SK-N-MC (cell line): ENCODE measurements around the gene TGM4.

Experiments used
- DNase-seq: peaks from one replicate; pipeline ENCODE4 v3.0.0-alpha.2; 2011; ENCODE audit warnings: low read depth, low spot score
- H3K27ac ChIP-seq: fragments of 200-600 bp; sonication (generic); 2 replicates; pipeline ENCODE4 v1.5.1; 2016; ENCODE audit warnings: mixed run types
- H3K36me3 ChIP-seq: fragments of 200-600 bp; sonication (generic); 2 replicates; pipeline ENCODE4 v1.6.1; 2017; ENCODE audit warnings: antibody characterized with exemption, low read length, mixed read lengths; ENCODE audit not compliant: insufficient read depth
- H3K4me3 ChIP-seq: fragments of 200-600 bp; sonication (generic); 2 replicates; pipeline ENCODE4 v1.5.1; 2016
- H3K9ac ChIP-seq: fragments of 200-600 bp; sonication (generic); 2 replicates; pipeline ENCODE4 v1.8.0; 2017; ENCODE audit warnings: mixed run types, mixed read lengths; ENCODE audit not compliant: insufficient read length
- H3K9me3 ChIP-seq: fragments of 200-600 bp; sonication (generic); 2 replicates; pipeline ENCODE4 v1.6.1; 2017; ENCODE audit warnings: low read depth, mild to moderate bottlenecking, antibody characterized with exemption, low read length, moderate library complexity, mixed read lengths
- EZH2 ChIP-seq: fragments of 200-600 bp; sonication (generic); IDR thresholded peaks from one replicate; pipeline ENCODE4 v1.6.1; 2017; ENCODE audit warnings: antibody characterized with exemption
- FOXP2 ChIP-seq: optimal IDR thresholded peaks from 2 replicates; pipeline ENCODE3; 2011; ENCODE audit warnings: mild to moderate bottlenecking, moderate library complexity; ENCODE audit not compliant: insufficient read depth; ENCODE audit errors: extremely low read length, control extremely low read depth
- POLR2AphosphoS5 ChIP-seq: IDR thresholded peaks from 2 replicates; pipeline ENCODE4 v1.6.1; 2012; ENCODE audit warnings: mild to moderate bottlenecking, low read depth, low read length, borderline replicate concordance

Gene TGM4

DNA sequence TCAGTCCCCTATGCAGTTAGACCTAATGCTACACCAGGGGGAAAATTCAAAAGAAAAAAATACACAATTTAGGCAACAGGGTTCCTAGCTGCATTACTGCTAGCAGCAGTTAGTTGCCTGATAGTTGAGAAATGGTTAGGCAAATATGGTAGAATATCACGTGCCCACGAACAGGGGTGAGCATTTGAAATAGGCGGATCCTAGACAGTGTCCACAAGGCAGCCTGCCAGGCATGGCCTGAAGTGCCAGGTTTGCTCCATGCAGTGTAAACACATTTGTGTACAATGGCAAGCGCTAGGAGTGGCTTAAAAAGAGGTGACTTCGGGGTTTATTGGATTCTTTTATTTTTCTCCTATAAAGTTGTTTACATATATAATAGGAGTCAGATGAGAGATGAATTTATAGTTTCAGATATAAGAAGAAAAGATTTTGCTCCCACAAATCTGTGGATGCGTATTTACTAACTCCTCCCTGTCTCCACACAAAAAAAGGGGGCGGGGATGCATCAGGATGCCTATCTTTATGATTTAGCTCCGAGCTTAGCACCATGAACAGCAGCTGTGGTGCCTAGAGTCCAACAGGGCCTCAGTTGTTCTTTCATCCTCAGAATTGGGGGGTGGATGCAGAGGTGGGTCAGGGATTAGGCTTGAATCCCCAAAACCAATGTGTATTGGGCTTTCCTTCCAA is 3.9 kb upstream of the TGM4 start:
- H3K9ac ChIP-seq: no peak overlapping the region
- TF ChIP-seq EZH2 (no peak), POLR2AphosphoS5 (no peak), FOXP2 (no peak)
- H3K36me3 ChIP-seq: no peaks in the 10 kb centered on the region
- H3K4me3 ChIP-seq: no peak overlapping the region
- no peak for DNase-seq
- H3K27ac ChIP-seq: no peak overlapping the region
- no peaks in the 10 kb centered on the region for H3K9me3 ChIP-seq

DNA sequence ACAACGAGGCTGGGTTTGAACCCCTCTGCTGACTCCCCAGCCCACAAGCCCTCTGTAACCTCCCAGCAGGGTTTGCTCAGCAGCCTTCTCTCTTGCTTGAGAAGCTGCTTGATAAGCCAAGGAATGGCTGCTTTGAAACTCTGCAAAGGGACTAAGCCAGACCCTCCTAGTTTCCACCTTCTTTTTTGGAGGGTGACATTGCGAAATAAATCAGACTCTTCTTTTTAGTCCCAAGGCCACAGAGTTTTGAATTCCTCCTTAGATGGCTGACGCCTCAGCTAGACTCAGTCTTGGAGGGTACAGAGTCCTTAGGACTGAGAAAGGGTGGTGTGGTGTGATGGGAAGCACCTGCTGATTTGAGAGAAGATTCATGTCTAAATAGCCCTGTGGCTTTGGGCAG is 1.2 kb downstream of the TGM4 start:
- Histone ChIP-seq H3K9ac (no peak overlapping the region), H3K36me3 (no peaks in the 10 kb centered on the region), H3K27ac (no peak overlapping the region), H3K4me3 (no peak overlapping the region), H3K9me3 (no peaks in the 10 kb centered on the region)
- no peak for DNase-seq
- TF ChIP-seq EZH2: no peak
- no peak for TF ChIP-seq POLR2AphosphoS5
- no peak for TF ChIP-seq FOXP2

DNA sequence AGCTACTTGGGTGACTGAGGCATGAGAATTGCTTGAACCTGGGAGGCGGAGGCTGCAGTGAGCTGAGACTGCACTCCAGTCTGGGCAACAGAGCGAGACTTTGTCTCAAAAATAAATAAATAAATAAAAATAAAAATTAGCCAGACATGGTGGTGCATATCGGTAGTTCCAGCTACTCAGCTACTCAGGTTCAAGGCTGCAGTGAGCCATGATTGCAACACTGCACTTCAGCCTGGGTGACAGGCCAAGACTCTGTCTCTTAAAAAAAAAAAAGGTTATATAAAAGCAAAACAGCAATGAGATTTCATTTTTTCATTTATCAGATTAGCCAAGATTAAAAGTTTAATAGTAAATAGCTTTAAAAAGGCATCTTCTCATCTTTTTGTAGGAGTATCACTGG is 2.9 kb downstream of the TGM4 start:
- Histone ChIP-seq H3K27ac (no peak overlapping the region), H3K36me3 (no peaks in the 10 kb centered on the region), H3K9me3 (no peaks in the 10 kb centered on the region), H3K4me3 (no peak overlapping the region), H3K9ac (no peak overlapping the region)
- no peak for TF ChIP-seq EZH2
- no peak for TF ChIP-seq POLR2AphosphoS5
- TF ChIP-seq FOXP2: no peak
- no peak for DNase-seq

DNA sequence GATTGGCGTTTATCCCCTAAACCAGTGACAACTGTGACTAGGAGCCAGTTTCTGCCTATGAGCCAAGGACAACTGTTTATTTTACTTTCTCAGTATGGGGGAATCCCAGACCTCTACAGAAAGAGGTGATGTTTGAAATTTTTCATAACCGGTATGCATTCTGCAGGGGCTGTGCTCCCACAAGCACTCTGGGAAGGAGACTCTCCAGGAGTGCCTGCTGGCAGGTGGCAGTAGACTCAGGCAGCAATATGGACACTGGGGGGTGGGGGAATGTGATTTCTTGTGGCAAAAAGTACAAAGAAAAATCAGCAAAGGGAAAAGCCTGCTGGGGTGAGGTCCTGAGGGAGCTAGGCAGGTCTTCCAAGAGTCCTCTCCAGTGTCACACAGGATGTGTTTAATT is 5.9 kb downstream of the TGM4 start:
- H3K27ac ChIP-seq: no peak overlapping the region
- no peaks in the 10 kb centered on the region for H3K36me3 ChIP-seq
- DNase-seq: no peak
- TF ChIP-seq EZH2 (no peak), FOXP2 (no peak), POLR2AphosphoS5 (no peak)
- no peak overlapping the region for H3K9ac ChIP-seq
- H3K4me3 ChIP-seq: no peak overlapping the region
- H3K9me3 ChIP-seq: no peaks in the 10 kb centered on the region

DNA sequence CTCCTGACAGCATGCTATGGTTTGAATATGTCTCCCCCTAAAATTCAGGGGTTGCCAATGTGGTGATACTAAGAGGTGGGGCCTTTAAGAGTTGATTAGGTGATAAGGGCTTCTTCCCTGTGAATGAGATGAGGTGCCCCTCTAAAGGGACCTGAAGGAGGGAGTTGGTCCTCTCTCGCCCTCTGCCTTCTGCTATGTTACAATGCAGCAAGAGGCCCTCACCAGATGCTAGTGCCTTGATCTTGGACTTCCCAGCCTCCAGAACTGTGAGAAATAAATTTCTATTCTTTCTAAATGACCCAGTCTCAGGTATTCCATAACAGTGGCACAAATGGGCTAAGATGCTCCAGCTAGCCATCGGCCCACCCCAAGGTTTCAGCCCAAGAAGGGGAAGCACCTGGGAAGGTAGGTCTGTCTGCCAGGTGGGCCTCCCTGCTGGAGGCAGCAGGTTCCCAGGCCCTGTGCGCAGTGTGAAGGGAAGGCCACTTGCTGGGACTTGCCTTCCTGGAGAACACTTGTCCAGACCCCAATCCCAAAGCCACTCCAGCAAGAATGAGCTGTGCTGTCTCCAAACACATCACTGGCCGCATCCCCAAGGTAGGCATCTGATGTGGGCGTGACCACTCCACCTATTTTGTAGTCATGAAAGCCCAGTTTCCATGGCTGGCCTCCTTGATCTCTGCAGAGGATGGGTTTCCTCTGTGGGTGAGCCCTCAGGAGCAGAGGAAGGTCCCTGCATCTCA is 9.0 kb downstream of the TGM4 start:
- no peak for DNase-seq
- Histone ChIP-seq H3K9me3 (no peaks in the 10 kb centered on the region), H3K27ac (no peak overlapping the region)

DNA sequence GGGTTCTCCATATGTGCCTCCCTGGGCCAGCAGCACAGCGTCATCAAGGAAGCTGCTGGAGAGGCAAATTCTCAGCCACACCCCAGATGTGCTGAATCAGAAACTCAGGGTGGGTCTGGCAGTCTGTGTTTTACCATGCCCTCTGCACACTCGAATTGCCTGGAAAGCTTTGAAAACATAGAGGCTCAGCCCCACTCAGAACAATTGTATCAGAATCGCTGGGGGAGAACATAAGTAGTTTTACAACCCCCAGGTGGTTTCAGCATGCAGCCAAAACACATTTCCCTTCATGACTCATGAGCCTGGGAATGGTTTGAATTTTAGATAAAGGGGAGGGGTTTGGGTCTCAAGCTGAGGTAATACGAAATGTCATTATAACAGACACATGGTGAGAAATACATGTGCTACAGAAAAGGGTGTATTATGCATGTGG is 9.6 kb downstream of the TGM4 start:
- no peaks in the 10 kb centered on the region for H3K9me3 ChIP-seq
- TF ChIP-seq POLR2AphosphoS5: no peak
- TF ChIP-seq EZH2: no peak
- TF ChIP-seq FOXP2: no peak
- no peaks in the 10 kb centered on the region for H3K36me3 ChIP-seq
- H3K4me3 ChIP-seq: peak overlapping the region; percentile 9; the same call in 1 of the 2 replicates
- no peak overlapping the region for H3K9ac ChIP-seq
- no peak for DNase-seq
- H3K27ac ChIP-seq: no peak overlapping the region

More for the DNA sequence above, 9.0 kb downstream of the TGM4 start:
- H3K36me3 ChIP-seq: no peaks in the 10 kb centered on the region
- no peak overlapping the region for H3K9ac ChIP-seq
- TF ChIP-seq EZH2 (no peak), FOXP2 (no peak), POLR2AphosphoS5 (no peak)
- no peak overlapping the region; the same call in 1 of the 2 replicates for H3K4me3 ChIP-seq

DNA sequence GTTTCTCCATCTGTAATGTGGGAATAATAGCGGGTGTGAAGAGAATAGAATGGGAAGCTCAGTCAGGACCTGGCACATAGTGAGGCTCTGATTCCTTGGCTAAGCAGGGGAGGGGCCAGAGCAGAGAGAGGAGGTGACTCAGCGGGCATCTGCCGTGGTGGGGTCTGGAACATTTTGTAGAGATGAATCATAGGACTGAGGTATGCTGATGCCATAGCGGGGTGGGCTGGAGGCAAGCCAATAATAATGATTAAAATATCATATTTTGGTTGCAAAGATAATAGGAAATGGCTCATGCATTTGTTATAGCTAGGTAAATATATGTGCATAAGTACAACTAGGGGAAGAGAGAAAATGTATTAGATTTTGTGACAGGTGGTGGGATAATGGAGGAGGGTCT is 11.2 kb downstream of the TGM4 start:
- no peak for DNase-seq
- H3K27ac ChIP-seq: no peak overlapping the region

DNA sequence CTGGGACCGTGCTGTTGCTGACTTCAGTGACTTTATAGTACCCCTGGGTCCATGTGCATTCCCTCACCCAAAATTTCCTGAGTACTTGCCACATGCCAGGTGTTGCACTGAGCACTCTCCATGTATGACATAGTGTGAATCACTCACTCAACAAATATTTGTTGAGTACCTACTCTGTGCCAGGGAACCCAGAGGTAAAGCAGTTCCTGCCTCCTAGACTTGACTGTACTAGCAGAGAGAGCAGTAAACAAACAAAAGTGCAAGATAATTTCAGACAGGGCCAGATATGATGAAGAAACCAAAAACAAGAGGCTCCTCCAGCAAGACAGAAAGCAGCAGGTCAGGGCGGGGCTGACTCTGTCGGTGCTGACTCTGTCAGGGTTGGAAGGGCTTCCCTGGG is 12.2 kb downstream of the TGM4 start:
- Histone ChIP-seq H3K9me3 (no peaks in the 10 kb centered on the region), H3K4me3 (no peak overlapping the region), H3K9ac (no peak overlapping the region), H3K36me3 (no peaks in the 10 kb centered on the region), H3K27ac (no peak overlapping the region)
- TF ChIP-seq POLR2AphosphoS5: no peak
- TF ChIP-seq FOXP2: no peak
- no peak for TF ChIP-seq EZH2
- no peak for DNase-seq

More for the DNA sequence above, 11.2 kb downstream of the TGM4 start:
- no peak for TF ChIP-seq EZH2
- TF ChIP-seq POLR2AphosphoS5: no peak
- TF ChIP-seq FOXP2: no peak
- Histone ChIP-seq H3K36me3 (no peaks in the 10 kb centered on the region), H3K9me3 (no peaks in the 10 kb centered on the region), H3K9ac (no peak overlapping the region), H3K4me3 (no peak overlapping the region)
